ENCODE results near the gene PACS2. TPM values are rescaled to one million over a fixed set of nuclear protein-coding genes. Genes with fewer than 3 reads are reported as not detected.

Gene PACS2
- total and polyA plus RNA-seq, 2 donors (not counting 1 experiment from before 2014, with no cell fraction given), result 65.6 to 70.7 TPM

DNA sequence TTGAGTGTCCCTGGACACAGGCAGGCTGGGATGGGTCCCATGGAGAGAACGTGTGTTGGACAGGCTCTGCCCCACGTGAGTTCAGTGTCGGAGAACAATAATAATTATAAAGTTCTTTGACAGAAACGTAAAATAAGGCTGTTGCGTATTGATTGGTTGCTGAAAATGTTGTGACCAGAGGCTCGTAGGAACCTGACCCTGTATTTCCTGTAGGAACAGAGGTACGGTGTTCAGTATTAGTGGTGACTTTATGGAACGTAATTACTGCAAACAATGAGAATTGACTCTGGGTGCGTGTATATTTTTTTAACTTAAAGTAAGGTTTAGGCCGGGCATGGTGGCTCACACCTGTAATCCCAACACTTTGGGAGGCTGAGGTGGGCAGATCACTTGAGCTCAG, 112.9 kb downstream of the PACS2 start:
- ChIA-PET CTCF (interaction anchor here (0.9 kb wide), 2 partner anchors 62 to 106 kb away, joined by 3 read pairs; no protein-coding TSS in a partner anchor), POLR2A (interaction anchor here (0.7 kb wide), 1 partner anchor 19 kb away, joined by 5 read pairs; no protein-coding TSS in a partner anchor)
- Histone ChIP-seq H3K4me1 (ENCODE audit: control insufficient read depth in 2 of 2, insufficient read depth in 2 of 2, low read length in 2 of 2) (peaks cover 0 to under 1% of the 10 kb centered on the region in 2 donors), H3K27ac (ENCODE audit: low read length in 2 of 2) (no peak overlapping the region), H3K27me3 (replicated peaks in 1 of 4; ENCODE audit: control extremely low read depth in 1 of 4, control insufficient read depth in 3 of 4, insufficient read depth in 4 of 4, low read length in 3 of 4) (no peaks in the 10 kb centered on the region), H3K4me3 (ENCODE audit: control extremely low read depth in 1 of 5, extremely low read depth in 1 of 5, insufficient read depth in 1 of 5, low read depth in 2 of 5, low read length in 4 of 5) (no peak overlapping the region), H3K36me3 (replicated peaks in 1 of 2; ENCODE audit: control extremely low read depth in 1 of 2, control insufficient read depth in 1 of 2, extremely low read depth in 1 of 2, insufficient read depth in 2 of 2, low read length in 1 of 2) (peaks cover 0 to 16% of the 10 kb centered on the region in 2 experiments), H3K79me2 (ENCODE audit: control insufficient read depth, insufficient read depth, low read length) (peaks cover 58% of the 10 kb centered on the region), H3K9me3 (ENCODE audit: control extremely low read depth in 1 of 3, control insufficient read depth in 2 of 3, insufficient read depth in 1 of 3, low read length in 2 of 3) (peaks cover 0 to 16% (median 2%) of the 10 kb centered on the region in 3 donors), H2AFZ (ENCODE audit: insufficient read depth, low read depth, low read length, poor library complexity, severe bottlenecking) (no peak overlapping the region), H3K9ac (ENCODE audit: low read length) (no peak overlapping the region), H3K4me2 (replicated peaks; ENCODE audit: low read depth, low read length, poor library complexity, severe bottlenecking) (no peak overlapping the region), H4K20me1 (ENCODE audit: control insufficient read depth, insufficient read depth, low read length, poor library complexity, severe bottlenecking) (peaks cover 49% of the 10 kb centered on the region)
- no peak for TF ChIP-seq EZH2 (IDR thresholded peaks at IDR 0.05; ENCODE audit: borderline replicate concordance, insufficient read depth, low read depth, low read length, poor library complexity, severe bottlenecking)
- TF ChIP-seq, protein P1, sequence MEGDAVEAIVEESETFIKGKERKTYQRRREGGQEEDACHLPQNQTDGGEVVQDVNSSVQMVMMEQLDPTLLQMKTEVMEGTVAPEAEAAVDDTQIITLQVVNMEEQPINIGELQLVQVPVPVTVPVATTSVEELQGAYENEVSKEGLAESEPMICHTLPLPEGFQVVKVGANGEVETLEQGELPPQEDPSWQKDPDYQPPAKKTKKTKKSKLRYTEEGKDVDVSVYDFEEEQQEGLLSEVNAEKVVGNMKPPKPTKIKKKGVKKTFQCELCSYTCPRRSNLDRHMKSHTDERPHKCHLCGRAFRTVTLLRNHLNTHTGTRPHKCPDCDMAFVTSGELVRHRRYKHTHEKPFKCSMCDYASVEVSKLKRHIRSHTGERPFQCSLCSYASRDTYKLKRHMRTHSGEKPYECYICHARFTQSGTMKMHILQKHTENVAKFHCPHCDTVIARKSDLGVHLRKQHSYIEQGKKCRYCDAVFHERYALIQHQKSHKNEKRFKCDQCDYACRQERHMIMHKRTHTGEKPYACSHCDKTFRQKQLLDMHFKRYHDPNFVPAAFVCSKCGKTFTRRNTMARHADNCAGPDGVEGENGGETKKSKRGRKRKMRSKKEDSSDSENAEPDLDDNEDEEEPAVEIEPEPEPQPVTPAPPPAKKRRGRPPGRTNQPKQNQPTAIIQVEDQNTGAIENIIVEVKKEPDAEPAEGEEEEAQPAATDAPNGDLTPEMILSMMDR (IDR thresholded peaks at IDR 0.05), result no peak
- H3K27ac Mint-ChIP-seq, result no peak overlapping the region
- H3K9me3 Mint-ChIP-seq (ENCODE audit: insufficient read depth), result peaks cover 2% of the 10 kb centered on the region
- no peak overlapping the region for H3K4me3 Mint-ChIP-seq
- 97% methylated on average over 8 of the region's 10 CpGs for WGBS (ENCODE audit: insufficient coverage)
- no peaks in the 10 kb centered on the region for H3K27me3 Mint-ChIP-seq
- H3K4me1 Mint-ChIP-seq, result peaks cover 15% of the 10 kb centered on the region
- ATAC-seq (ENCODE audit: low read depth) (no peak), DNase-seq (no peak)
- intact Hi-C loops (cut with micrococcal nuclease), result no loop called here

DNA sequence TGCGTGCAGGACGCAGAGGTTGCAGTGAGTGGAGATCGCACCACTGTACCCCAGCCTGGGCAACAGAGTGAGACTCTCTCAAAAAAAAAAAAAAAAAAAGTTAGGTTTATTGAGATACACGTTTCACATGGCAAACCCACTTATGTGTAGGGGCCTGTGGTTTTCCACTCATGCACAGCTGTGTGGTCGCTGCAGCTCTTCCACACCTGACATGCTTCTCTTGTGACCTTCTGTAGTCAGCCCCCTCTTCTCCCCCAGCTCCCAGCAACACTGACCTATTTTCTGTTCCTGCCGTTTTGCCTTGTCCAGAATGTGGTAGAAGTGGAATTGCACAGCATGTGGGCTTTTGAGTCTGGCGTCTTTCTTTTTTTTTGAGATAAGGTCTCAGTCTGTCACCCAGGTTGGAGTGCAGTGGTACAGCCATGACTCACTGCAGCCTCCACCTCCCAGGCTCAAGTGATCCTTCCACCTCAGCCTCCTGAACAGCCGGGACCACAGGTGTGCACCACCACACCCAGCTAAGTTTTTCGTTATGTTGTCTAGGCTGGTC, 113.5 kb downstream of the PACS2 start:
- WGBS (ENCODE audit: insufficient coverage), result 100% methylated on average over 1 of the region's 9 CpGs
- Mint-ChIP-seq H3K4me3 (no peak overlapping the region), H3K27ac (no peak overlapping the region), H3K9me3 (ENCODE audit: insufficient read depth) (peaks cover 2% of the 10 kb centered on the region), H3K4me1 (peaks cover 9% of the 10 kb centered on the region), H3K27me3 (no peaks in the 10 kb centered on the region)
- POLR2A ChIA-PET, result interaction anchor here (0.7 kb wide), 1 partner anchor 19 kb away, joined by 5 read pairs; no protein-coding TSS in a partner anchor
- CTCF ChIA-PET, result interaction anchor here (0.9 to 1.2 kb wide), 3 partner anchors 57 to 105 kb away, joined by 3 read pairs; no protein-coding TSS in a partner anchor
- DNase-seq, result no peak
- Histone ChIP-seq H3K4me1 (ENCODE audit: control insufficient read depth in 2 of 2, insufficient read depth in 2 of 2, low read length in 2 of 2) (no peaks in the 10 kb centered on the region), H3K27me3 (replicated peaks in 1 of 4; ENCODE audit: control extremely low read depth in 1 of 4, control insufficient read depth in 3 of 4, insufficient read depth in 4 of 4, low read length in 3 of 4) (no peaks in the 10 kb centered on the region), H3K27ac (ENCODE audit: low read length in 2 of 2) (no peak overlapping the region), H4K20me1 (ENCODE audit: control insufficient read depth, insufficient read depth, low read length, poor library complexity, severe bottlenecking) (peaks cover 50% of the 10 kb centered on the region), H3K4me3 (ENCODE audit: control extremely low read depth in 1 of 5, extremely low read depth in 1 of 5, insufficient read depth in 1 of 5, low read depth in 2 of 5, low read length in 4 of 5) (no peak overlapping the region), H3K36me3 (replicated peaks in 1 of 2; ENCODE audit: control extremely low read depth in 1 of 2, control insufficient read depth in 1 of 2, extremely low read depth in 1 of 2, insufficient read depth in 2 of 2, low read length in 1 of 2) (peaks cover 0 to 16% of the 10 kb centered on the region in 2 experiments), H3K4me2 (replicated peaks; ENCODE audit: low read depth, low read length, poor library complexity, severe bottlenecking) (no peak overlapping the region), H3K79me2 (ENCODE audit: control insufficient read depth, insufficient read depth, low read length) (peaks cover 57% of the 10 kb centered on the region), H2AFZ (ENCODE audit: insufficient read depth, low read depth, low read length, poor library complexity, severe bottlenecking) (no peak overlapping the region), H3K9ac (ENCODE audit: low read length) (no peak overlapping the region), H3K9me3 (ENCODE audit: control extremely low read depth in 1 of 3, control insufficient read depth in 2 of 3, insufficient read depth in 1 of 3, low read length in 2 of 3) (peaks cover 0 to 16% (median 2%) of the 10 kb centered on the region in 3 donors)
- ATAC-seq (ENCODE audit: low read depth), result no peak
- intact Hi-C loops (cut with micrococcal nuclease), result no loop called here
- TF ChIP-seq, protein P1 (IDR thresholded peaks at IDR 0.05), result no peak
- no peak for TF ChIP-seq EZH2 (IDR thresholded peaks at IDR 0.05; ENCODE audit: borderline replicate concordance, insufficient read depth, low read depth, low read length, poor library complexity, severe bottlenecking)
